Stimulated activated CD8-positive, alpha-beta memory T cell treated with anti-CD3 and anti-CD28 coated beads, Interleukin-7, amount 100 ng/mL, for 4 hours (primary cell): ENCODE results near the gene MMP17.
"Not testable (repeated sequence)": the region's sequence is repeated elsewhere in the genome, so short reads cannot be mapped to it uniquely, and the experiment has no call there.

Source experiments
- DNase-seq, 2 donors: peaks; one replicate each; pipeline ENCODE4 v3.0.0-alpha.2; 2020; ENCODE audit warnings: low read depth in 2 of 2

The MMP17 gene

DNA sequence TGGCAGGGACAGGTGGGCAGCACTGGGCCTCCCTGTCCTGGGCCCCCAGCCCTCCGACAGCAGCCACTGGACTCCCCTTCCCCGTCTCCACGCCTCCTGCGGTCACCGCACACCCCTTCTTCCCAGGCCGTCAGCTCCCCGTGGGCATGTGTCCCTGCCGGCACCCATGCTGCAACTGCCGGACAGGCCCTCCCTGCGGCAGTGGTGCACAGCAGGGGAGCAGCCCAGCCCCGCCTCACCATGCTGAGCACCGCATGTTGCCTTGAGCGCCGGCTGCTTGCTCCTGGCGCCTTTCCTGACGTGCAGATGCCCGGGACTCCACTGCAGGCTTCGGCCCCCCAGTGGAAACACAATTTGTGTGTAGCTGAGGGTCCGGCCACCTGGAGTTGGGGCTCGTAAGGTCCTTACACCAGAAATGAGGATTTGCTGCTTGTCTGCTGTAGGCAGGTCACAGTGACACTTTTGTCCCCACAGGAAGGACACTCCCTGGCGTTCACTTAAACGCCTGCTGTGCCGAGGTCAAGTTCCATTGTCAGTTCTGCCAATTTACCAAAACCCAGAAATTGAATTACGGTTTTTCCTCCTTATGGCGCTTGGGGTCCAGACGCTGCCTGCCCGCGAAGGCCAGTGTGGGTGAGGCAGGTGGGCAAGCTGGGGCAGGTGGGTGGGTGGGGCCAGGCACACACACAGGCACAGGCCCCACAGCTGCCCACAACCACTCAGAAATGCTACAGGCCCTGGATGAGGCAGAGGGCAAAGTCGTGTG is 28.2 kb upstream of the MMP17 start:
- DNase-seq, result no peak

DNA sequence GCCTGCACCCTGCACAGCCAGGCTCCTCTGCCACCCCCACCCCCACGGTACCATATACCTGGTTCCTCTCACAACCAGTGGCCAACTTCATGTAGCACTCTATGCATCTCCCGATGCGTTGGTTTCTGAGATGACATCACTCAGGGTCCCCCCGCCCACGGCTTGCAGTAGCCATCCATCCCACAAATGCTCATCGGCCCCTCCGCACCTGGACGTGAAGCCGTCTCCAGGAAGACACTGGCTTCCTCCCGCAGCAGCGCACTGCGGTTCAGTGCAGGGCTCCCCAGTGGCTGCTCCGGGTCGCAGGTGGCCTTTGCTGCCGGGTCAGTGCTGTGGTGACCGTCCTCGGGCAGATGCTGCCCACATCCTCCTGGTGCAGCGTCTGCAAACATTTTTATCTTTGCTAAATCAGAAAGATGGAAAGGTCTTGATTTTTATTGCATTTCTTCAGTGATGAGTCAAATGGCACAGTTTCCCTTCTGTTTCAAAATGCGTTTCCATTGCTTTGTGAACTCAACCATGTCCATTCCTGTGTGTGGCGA is 27.5 kb upstream of the MMP17 start:
- DNase-seq, result no peak

DNA sequence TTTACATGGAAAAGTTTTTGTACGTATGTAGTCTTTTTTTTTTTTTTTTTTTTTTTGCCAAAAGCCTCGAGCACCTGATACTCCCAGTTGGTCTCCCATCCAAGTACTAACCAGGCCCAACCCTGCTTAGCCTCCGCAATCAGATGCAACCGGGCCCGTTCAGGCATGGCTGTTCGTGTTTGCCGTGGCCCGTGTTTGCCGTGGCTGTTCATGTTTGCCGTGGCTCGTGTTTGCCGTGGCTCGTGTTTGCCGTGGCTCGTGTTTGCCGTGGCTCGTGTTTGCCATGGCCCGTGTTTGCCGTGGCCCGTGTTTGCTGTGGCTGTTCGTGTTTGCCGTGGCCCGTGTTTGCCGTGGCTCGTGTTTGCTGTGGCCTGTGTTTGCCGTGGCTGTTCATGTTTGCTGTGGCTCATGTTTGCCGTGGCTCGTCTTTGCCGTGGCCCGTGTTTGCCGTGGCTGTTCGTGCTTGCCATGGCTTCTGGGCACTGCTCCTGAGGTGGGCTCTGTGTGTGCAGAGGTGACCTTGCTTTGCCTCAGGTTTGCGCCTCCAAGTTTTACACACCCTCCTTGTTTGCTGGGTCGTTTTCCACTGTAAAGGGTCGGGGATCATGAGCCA is 26.8 kb upstream of the MMP17 start:
- no peak for DNase-seq

DNA sequence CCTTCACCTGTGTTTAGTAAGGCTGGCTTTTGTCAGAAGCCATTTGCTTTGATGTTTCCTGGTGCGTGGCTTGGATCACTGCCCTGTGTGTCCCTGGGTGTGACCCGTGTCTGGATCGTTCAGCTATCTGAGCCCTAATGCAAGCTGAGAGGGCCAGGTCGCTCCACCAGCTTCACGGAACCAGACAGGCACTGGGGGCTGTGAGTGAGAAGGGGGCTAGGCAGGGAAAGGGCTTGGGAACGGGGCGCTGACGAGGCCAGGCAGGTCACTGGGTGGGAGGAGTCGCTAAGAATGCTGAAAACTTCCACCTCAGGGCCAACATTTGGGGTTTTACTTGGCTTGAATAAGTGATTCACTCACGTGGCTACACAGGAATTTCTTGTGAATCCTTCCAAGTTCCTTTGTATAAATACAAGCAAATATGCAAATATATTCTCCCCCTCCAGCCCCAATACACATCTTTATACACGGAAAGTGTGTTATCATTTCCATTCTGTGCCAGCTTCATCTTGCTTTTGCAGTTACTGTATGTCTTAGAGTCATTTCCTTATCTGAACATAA is 24.2 kb upstream of the MMP17 start:
- DNase-seq, result no peak

DNA sequence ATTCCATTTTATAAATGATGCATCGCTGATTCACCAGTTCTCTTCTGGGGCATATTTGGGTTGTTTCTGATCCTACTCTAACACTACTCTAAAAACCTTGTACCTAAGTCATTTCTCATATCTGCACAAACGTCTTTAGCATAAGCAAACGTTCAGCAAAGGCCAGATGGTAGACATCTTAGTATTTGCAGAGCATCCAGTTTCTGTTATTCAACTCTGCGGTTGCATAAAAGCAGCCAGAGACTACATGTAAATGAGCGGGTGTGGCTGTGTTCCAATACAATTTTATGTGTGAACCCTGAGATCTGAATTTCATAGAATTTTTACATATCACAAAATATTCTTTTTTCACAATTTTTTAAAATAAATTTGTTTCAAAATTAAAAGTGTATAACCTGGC is 22.8 kb upstream of the MMP17 start:
- no peak for DNase-seq

DNA sequence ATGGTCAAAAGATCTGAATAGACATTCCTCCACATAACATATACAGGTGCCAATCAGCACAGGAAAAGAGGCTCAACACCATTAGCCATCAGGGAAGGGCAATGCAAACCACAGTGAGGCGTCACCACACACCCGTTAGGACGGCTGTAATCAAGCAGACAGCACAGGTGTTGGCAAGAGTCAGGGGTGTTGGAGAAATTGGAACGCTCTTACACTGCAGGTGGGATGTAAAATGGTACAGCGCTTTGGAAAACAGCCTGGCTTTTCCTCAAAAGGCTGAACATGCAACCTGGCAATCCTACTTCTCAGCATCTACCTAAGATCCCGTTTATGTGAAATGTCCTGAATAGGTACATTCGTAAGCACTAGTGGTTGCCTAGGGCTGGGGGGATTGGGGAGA is 21.5 kb upstream of the MMP17 start:
- DNase-seq, result no peak

DNA sequence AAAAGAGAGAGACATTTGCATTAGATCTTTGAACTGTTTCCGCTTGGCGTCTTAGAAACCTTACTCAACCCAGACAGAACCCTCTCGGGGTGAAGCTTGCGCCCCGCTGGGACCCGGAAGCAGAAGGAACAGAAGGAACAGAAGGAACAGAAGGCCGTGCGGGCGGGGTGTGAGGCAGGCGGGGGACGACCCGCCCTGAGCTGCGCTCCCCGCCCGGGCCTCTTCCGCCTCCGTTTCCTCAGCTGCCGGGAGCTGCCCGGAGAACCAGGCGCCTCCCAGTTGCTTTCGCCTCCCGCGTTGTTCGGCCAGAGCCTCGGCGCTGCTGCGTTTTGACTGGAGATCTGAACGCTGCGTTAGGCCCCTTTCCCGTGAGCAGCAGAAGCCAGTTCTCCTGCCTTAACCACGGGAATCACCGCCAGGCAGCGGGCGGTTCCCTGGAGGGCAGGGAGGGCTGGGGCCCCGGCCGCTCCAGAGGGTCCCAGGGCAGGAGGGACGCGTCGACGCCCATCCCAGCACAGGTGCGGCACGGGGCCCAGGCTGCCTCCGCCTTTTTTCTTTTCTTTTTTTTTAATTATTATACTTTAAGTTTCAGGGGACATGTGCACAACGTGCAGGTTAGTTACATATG is 19.3 kb upstream of the MMP17 start:
- DNase-seq, result peak in 1 of 2 donors; percentile 40

DNA sequence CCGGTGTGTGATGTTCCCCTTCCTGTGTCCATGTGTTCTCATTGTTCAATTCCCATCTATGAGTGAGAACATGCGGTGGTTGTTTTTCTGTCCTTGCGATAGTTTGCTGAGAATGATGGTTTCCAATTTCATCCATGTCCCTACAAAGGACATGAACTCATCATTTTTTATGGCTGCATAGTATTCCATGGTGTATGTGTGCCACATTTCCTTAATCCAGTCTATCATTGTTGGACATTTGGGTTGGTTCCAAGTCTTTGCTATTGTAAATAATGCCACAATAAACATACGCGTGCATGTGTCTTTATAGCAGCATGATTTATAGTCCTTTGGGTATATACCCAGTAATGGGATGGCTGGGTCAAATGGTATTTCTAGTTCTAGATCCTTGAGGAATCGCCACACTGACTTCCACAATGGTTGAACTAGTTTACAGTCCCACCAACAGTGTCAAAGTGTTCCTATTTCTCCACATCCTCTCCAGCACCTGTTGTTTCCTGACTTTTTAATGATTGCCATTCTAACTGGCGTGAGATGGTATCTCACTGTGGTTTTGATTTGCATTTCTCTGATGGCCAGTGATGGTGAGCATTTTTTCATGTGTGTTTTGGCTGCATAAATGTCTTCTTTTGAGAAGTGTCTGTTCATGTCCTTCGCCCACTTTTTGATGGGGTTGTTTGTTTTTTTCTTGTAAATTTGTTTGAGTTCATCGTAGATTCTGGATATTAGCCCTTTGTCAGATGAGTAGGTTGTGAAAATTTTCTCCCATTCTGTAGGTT is 18.5 kb upstream of the MMP17 start:
- not testable (repeated sequence) for DNase-seq

DNA sequence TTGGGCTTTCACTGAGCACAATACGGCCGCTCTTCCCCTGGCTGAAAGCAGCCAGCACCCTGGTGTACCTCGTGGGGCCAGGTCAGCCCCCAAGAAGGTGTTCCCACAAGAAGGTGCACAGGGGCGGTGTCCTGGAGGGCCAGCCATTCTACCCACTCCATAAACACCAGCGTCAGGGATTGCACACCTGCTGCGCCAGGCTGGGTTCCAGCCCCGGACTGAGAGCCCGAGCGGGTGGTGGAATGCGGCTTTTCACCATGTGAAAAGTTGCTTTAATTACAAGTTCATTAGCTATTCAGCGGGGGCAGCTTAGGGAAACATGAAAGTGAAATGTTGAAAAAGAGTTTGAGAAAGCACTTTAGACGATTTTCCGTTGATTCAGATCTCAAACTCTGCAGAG is 17.5 kb upstream of the MMP17 start:
- DNase-seq, result no peak

DNA sequence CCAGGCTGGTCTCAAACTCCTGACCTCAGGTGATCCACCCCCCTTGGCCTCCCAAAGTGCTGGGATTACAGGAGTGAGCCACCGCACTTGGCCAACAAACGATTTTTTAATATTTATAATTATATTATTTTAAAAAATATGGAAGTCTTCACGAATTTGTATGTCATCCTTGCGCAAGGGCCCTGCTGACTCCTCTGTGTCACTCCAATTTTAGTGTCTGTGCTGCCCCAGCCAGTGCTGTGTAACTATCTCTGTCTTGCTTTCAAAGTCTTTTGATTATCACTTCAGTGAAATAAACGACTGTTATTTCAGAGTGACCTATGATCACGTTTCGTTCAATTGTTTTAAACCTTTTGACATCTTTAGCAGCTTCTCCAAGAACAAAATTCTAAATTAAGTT is 13.1 kb upstream of the MMP17 start:
- DNase-seq, result no peak

DNA sequence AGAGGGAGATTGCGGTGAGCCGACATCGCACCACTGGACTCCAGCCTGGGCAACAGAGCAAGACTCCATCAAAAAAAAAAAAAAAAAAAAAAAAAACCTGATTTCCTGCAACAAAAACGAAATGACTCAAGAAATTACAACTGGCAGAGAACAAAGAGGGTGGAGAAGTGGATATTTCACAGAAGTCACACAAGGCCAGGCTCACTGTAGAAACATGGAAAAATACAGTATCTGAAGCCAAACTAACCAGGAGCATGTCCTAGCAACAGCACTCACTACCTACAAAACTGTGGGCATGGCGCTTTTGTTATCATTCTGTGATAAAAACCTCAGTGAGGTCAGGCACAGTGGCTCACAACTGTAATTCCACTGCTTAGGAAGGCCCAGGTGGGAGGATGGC is 11.7 kb upstream of the MMP17 start:
- no peak for DNase-seq

DNA sequence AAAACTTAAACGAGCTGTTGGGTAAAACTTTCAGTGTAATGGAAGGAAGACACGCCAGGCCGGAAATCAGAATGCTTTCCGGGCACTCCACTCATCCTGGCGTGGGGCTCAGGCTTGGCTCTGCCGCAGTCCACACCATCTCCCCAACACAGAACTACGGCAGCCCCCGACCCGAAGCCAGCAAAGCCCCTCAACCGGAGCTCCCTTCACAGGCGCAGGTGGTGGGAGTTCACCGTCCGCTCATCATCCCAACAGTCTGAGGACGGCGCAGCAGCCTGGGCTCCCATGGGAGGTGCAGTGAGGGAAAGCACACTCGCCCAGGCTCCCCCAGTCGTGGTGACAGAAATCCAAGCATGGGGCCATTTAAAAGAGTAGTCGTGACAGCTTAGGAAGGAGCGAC is 11.0 kb upstream of the MMP17 start:
- DNase-seq, result no peak

DNA sequence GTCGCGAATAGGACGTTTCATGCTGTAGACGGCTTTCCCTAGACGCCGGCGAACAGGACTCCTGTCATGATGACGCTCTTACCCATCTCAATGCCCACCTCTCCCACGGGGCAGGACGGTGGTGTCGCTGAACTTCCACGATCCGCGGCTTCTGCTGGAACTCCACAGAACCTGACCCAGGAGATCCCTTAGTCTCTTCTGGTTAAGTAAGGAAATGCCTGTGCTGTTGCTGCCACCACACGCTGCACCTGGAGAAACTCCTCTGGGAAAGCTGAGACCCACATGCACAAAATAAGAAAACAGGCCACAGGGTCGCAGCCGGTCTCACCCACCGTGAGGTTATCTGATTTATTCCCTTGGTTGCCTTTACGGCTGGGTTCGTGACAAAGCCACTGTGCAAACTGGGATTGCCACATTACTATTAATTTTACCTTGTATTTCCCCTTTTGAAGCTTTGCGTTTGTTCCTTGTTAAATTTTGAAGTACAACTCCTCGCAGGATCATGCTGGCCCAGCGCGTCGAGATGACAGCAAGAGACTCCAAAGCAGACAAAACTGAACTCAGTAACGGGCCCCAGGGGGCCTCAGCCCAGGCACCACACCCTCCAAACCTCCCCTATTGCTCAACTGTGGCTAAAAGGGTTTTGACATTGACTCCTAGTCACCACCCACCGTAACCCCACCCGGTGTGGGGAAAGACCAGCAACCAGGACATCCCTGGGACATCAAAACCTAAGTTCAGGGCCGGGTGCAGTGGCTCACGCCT is 9.2 kb upstream of the MMP17 start:
- DNase-seq, result no peak

DNA sequence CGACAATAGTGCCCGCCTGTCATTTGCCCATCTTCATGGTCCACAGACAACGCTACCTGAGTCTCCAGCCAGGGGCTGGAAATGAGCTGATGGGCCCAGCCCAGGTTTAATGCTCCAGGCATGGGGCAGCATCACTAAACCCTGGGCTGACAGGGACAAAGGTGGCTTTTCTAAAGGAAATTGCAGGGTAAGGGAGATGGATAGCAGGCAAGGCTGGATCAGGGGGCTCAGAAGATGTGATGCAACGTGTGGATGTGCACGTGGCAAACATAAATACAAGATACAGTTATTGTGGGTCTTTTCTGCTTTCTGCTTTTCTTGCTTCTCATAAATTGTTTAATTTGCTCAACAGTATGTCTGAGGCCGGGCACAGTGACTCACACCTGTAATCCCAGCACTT is 3.7 kb upstream of the MMP17 start:
- DNase-seq, result no peak

DNA sequence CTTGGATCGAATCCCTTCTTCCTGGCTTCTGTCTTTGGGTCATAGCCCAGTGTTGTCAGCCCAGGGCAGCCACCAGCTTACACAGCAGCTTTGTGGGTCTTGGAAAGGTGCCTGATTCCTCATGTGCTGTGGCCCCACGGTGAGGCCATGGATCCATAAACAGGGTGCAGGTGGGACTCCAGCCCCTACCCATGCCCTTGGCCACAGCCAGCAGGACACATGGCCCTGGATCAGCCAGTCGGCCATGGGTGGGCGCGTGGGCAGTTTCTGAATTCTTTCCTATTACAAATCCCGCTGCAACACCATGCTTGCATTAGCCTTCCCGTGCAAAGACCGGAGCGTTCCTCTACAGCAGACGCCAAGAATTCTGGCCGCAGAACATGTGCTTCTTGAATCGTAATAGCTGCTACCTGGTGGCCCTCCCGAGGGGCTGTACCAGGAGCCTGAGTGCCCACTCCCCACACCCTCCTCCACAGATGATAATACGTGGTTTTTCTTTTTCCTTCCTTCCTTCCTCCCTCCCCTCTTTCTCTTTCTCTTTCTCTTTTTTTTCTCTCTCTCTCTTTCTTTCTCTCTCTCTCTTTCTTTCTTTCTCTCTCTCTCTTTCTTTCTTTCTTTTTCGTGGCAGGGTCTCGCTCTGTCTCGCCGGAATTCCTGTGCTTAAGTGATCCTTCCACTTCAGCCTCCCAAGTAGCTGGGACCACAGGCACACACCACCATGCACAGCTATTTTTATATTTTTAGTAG is 2.9 kb upstream of the MMP17 start:
- no peak for DNase-seq

DNA sequence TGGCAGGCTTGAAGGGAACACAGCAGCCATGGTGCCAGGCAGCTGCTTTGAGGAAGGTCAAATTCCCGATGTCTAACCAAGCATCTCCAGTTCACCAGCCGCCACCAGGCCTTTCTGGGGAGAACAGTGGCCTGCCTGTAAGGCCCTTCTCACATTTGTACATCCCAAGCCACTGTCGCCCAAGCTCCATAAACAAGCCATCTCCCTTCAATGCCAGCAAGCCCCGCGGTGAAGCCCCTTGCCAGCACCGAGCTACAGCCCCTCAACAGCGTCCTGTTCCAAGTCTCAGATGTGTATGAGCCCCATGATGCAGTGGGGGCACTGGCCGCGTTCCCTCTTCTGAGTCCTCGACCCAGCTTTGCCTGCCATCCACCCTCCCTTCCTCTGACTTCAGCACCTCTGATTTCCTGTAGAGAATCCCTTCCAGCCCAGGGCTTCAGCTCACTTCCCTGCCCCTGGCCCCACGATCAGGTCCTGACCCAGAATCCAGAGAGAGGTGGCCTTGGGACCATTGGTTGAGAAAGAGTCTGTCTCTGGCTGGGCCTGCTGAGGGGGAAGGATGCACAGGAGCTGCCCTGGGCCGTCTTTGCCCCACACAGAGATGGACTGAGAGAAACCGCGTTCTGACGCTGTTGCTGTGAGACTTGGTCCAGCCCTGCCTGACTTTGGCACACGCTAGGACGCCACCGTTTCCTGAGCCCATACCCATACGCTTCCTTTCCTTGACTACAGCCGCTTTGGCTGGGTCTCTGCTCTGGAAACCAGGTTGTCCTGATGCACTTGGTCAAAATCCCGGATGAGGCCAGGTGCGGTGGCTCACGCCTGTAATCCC is 1.9 kb upstream of the MMP17 start:
- DNase-seq, result no peak

DNA sequence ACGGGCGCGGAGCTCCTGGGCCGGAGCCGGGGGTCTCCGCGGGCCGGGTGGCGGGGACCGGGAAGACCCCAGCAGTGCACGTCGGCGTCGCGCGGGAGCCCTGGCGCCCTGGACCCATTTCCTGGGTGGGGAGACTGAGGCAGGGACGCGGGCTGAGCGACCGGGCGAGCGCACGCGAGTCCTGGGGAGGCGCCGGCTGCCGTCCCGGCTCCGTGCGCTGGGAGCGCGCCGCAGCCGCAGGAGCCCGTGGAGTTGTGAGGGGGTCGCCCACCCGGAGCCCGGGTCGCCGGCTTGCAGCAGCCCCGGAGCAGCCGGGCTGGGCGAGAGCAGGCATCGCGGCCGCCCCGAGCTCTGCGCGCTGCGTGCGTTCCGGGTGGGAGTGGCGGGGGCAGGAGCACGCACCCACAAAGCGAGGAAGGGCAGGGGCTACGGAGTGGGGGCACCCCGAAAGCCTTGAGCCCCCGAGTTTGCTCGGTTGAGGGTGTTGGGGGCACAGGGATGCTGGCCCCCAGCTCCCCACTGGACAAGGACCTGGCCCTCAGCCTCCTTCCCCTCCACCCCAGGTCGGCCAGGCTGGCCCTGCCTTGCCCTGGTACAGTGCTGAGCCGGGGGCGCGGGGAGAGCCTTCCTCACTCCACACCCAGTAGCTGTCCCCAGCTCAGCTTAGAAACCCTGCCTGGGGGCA is 620 bp downstream of the MMP17 start:
- DNase-seq, result no peak

DNA sequence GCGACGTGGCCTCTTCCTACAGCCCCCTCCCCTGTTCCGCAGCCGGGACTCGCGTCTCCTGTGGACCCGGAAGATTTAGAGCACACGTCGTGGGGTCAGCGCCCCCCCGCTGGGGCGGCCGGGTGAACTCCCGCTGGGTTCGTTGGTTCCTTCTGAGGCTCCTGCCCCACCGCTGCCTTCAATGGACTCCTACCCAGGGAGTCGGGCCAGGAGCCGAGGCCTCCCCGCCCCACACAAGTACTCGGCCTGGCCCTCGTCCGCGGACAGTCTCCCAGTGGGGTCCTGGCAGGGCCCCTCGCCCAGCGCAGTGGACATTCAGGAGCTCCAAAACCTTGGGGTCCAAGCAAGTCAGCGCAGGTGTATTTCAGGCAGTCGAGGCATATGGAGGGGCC is 1.2 kb downstream of the MMP17 start:
- no peak for DNase-seq

DNA sequence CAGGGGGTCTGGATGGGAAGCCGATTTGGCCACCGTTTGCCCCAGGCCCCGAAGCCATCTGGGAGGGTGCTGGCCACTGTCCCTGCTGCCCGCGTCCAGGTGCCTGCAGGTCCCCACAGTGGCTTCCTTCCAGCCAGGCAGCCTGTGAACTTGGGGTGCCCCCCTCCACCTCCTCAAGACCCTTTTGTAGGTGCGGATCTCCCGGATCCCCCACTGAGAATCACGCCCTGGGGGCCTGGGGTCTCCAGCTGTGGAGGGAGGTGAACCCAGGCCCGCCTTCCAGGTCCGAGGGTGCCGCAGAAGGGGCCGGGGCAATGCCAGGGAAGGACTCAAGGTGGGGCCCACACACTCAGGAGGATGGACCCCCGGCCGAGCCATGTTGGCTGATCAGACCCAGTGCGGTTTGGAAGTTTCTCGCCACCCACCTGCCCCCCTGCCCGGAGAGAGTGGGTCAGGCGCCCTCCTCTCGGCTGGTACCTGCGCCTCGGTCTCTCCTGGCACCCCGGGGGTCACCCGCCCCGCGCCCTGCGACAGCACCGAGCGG is 1.7 kb downstream of the MMP17 start:
- no peak for DNase-seq
